Loucy (cell line): ENCODE data around the gene GPR55.

Experiments used
- CTCF ChIP-seq: fragments of 200-600 bp; sonication (generic); conservative IDR thresholded peaks from 2 replicates; pipeline ENCODE4 v1.5.1; 2014; ENCODE audit warnings: mild to moderate bottlenecking, antibody characterized with exemption, low read length
- EZH2phosphoT487 ChIP-seq: fragments of 200-600 bp; IDR thresholded peaks from 2 replicates; pipeline ENCODE4 v1.6.1; 2018; ENCODE audit warnings: antibody characterized with exemption, mild to moderate bottlenecking, moderate library complexity, borderline replicate concordance

GRCh38 chr2:230934231-230935129, 9.4 kb upstream of the GPR55 start:
- TF ChIP-seq CTCF (no peak), EZH2phosphoT487 (no peak)
